HG02840 (cell line): Measurements from ENCODE around the gene TYROBP.
"Not testable (repeated sequence)": the region's sequence is repeated elsewhere in the genome, so short reads cannot be mapped to it uniquely, and the experiment has no call there.

Experiments used
- ATAC-seq: cut with Tn5 transposase; IDR thresholded peaks from one replicate; pipeline ENCODE4 v1.9.1; 2021; ENCODE audit warnings: mild to moderate bottlenecking, moderate library complexity, moderate number of reproducible peaks; ENCODE audit not compliant: unreplicated experiment, low FRiP score

TYROBP gene

GRCh38 chr19:35901854-35902661 is 6.0 kb downstream of the TYROBP start, which contains the start of gene HCST:
Gene HCST, plus strand, starts transcription at chr19:35902529. Its CDS starts 65 bp downstream, at chr19:35902594.
- no peak for ATAC-seq

DNA sequence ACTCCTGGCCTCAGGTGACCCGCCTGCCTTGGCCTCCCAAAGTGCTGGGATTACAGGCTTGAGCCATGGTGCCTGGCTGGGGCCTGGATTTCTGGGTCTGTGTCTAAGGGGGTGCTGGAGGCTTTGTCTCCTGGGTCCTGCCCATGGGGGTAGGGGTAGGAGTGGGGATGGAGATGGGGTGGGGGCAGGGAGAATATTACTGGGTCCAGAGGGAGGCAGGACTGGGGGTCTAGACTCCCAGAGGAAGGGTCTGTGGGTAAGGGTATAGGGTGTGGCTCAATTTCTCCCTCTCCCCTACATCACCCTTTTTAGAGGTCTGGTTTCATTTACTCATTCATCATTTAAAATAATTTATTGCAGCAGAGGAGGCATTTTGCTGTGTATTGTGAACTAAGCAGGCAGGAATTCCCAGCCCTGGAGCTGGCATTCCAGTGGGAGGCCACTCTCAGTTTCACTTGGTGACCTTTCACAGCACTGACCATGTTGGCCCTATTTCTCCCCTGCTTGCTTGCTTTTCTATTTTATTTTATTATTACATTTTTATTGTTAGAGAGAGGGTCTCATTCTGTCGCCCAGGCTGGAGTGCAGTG is 6.9 kb downstream of the TYROBP start:
- ATAC-seq = no peak

DNA sequence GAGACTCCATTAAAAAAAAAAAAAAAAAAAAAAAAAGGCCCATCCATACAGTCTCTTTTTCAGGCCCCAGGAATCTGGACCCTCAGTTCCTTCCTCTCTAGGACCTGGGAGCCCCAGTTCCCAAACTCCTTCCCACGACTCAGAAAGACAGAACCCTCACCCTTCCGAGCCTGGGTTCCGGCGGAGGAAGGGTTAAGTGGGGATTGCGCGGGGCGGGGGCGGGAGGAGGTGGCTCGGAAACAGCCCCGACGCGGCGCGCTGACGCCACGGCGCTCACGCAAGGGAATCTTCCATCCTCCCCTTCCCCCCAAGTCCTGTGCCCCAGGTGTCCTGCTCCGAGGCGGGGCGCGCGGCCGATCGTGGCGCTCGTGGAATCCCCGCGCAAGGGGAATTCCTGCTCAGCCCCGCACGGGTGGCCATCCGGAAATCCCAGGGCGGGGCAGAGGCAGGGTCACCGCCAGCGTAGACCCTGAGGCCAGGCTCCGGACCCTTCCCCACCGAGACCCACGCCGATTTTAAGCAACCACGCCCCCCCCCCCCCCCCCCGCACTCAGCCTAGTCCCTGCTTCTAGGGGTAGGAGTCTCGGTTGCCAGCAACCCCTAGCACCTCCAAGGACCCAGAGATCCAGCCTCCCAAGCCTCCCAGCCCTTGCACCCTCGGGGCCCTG is 8.4 kb downstream of the TYROBP start:
- peak; percentile 36 for ATAC-seq

DNA sequence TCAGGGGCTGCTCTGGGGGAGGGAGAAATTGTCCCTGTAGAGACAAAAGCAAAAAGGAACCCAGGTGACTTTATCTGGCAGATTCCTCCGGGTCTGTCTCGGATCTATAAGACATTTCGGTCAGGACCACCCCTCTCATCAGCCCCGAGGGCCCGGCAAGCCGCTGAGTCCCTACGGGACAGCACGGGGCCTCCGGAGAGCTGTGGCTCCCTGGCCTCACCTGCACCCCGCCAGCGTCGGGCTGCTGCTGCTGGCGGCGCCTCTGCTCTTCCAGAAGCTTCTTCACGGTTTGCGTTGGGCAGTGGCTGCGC is 9.6 kb downstream of the TYROBP start:
- ATAC-seq = no peak

- no peak for ATAC-seq
These were observed 10.2 kb downstream of the TYROBP start for GRCh38 chr19:35897706-35898451.

DNA sequence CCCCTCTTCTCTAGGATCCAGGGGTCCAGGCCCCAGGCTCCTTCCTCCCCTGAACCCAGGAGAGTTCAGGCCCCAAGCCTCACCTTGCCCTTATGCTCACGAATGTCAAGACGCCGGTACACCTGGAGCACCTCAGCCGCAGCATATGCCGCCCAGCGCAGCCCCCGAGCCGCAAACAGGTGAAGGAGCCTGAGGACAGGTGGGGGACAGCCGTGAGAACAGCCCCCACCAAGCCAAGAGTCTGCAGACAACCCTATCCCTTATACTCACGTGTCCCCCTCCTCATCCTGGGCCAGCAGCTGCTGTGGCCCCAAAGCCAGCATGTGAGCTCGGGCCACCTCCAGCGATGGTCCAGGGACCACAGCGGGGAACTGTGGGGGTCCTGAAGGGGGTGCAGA is 11.5 kb downstream of the TYROBP start:
- no peak for ATAC-seq

DNA sequence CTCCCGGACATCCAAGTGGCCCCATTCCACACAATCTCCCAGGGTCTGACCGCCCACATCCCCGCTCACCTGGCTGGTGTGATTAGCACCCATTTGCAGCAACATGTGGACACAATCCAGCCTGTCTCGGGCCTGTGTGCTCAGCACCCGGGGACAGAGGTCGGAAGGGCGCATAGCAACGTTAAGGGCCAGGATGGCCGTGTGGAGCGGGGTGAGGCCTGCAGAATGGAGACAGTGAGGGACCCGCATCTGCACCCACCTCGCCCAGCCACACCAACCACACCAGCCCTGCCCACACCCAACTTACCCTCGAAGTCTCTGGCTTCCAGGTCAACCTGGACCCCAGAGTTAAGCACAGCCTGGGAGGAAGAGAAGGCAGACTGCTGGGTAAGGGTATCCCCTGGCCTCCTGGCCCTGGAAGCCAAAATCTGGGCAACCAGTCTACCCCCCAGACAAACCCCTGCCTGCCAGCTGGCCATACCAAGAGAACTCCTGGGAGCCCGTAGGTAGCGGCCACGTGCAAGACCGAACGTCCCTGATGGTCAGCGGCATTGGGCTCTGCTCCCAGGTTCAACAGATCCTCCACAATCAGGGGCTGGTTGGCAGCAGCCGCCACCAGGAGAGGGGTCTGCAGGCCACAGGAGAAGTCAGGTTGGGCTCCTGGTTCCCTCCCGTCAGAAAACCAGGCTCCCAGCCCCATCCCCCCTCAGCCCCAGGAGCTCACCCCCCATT is 12.0 kb downstream of the TYROBP start:
- no peak for ATAC-seq

GRCh38 chr19:35894342-35894741 is 13.8 kb downstream of the TYROBP start:
- ATAC-seq = no peak

DNA sequence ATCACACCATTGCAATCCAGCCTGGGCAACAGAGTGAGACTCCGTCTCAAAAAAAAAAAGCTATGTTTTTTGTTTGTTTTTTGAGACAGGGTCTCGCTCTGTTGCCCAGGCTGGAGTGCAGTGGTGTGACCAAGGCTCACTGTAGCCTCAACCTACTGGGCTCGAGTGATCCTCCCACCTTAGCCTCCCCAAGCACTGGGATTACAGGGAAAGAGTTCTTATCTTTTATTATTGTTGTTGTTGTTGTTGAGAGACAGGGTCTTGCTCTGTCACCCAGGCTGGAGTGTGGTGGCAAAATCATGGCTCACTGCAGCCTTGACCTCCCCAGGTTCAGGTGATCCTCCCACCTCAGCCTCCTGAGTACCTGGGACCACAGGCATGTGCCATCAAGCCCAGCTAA is 16.3 kb downstream of the TYROBP start:
- not testable (repeated sequence) for ATAC-seq

DNA sequence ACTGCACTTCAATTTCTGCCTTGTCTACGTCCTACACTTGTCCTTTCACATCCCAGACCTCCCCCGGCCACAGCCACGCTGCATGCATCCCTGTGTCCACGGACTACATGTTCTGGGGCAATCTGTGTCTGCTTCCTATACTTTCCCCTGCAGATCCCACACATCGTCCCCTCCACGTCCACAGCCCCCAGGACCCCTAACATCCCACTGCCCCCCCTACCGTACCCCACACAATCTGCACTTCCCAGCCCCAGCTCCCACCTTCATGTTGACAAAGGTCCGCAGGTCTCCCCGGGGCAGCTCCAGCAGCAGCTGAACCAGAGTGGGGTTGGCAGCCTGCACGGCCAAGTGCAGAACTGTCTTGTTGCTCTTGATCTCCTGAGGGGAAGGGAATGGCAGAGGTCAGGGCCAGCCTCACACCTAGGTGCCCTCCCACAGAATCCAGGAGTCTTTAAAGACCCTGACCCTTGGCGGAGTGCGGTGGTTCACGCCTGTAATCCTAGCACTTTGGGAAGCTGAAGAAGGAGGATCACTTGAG is 17.9 kb downstream of the TYROBP start:
- no peak for ATAC-seq

- ATAC-seq = no peak
These were observed 18.6 kb downstream of the TYROBP start for GRCh38 chr19:35889370-35890112.

DNA sequence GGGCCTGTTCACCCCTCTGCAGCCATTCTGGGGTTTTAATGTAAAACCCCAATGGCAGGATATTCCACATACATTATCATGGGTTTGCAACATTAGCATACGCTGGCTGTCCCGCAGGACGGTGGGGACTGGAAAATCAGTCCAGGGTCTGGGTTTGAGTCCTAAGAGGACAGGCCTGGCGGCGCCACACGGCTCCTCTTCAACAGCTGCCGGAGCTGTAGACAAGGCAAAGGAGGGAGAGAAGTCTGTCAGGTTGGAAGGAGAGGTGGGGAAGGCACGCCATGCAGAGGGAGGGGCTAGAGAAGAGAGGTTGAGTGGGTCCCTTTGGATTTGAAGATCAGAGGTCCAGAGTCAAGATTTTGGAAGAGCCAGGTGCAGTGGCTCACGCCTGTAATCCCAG is 19.7 kb downstream of the TYROBP start:
- no peak for ATAC-seq

- ATAC-seq = no peak
These were observed 20.9 kb downstream of the TYROBP start for GRCh38 chr19:35887197-35887596.

DNA sequence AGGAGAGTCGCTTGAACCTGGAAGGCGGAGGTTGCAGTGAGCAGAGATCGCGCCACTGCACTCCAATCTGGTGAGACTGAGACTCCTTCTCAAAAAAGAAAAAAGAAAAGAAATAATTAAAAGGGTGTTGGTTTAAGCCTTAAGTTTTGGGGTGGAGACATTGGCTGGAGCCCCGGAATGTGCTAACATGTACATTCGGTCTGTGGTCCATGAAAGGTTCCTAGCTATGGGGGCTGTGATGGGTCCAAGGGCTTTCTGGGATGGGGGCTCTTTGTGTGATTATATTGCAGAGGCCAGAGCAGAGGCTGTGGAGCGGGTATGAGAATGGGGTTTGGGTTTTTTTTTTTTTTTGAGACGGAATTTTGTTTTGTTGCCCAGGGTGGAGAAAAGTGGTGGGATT is 22.2 kb downstream of the TYROBP start:
- ATAC-seq = no peak

GRCh38 chr19:35885225-35885738 is 22.8 kb downstream of the TYROBP start:
- no peak for ATAC-seq

GRCh38 chr19:35883882-35884281 is 24.2 kb downstream of the TYROBP start:
- no peak for ATAC-seq

DNA sequence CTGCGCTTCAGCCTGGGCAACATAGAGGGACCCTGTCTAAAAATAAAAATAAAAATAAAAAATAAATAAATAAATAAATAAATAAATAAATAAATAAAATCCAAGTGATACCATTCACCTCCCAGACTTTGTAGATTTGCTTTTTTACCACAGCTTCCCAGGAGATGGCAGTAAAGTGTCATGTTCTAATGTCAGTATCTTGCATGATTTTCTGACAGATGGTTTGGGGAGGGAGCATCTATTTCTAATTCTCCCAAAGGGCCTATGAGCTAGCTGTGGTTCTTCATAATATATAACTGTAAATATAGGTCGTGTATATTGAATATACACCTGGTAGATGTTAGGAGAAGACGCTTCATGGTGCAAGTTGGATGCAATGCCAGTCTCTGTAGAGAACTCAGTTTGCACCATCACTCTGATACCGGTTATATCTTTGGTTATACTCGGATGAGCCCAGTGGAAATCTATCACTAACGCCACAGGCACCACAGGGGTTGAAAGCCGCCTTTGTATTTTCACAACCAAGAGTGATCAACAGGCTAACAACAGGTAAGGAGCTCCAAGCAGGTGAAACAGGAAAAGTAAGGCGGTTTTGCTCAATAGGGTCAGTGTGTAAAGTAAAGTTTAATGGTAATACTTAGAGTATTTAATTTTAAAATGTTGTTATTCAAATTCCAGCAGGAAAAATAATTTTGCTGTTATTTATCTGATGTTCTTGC is 25.8 kb downstream of the TYROBP start:
- no peak for ATAC-seq

DNA sequence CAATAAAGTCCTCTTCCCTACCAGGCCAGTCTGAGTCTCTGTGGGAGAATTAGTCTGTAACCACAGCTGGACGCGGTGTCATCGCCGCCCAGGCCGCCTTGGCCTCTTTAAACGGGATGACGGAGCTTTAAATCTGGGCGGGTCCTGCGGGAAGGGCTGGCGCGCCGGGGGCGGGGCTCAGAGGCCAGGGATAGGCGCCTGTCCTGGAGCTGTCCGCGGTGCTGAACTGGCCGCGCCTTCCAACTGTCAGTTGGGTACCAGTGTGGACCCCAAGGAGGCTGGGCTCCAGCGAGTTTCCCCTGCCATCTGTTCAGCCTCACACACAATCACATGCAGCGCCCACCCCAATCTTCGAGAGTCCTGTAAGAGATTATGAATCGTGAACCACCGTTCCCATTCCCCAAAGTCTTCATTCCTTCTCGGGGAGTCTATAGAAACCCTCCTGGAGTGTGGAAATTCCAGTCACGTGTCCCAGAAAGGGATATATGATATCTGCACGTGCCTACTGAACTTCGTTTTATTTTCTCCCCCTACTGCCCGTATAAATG is 28.3 kb downstream of the TYROBP start:
- no peak for ATAC-seq
